ENCODE results near the gene RNF220.

The RNF220 gene

DNA sequence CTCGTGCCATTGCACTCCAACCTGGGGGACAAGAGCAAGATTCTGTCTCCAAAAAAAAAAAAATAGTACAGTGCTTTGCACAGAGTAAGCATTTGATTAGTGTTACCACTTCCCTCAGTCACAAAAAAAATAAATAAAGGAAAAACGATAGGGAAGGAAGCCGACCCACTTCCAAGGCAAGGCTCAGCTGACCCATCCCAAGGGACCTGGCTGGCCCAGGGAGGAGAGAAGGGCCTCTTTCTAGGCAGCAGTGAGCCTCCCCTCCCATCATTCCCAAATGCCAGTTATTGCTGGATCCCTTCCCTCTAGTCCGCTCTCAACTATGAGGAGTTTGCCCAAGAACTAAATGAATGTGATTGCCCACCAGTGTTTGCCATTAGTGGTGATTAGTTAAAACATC, 191.5 kb downstream of the RNF220 start:
- TF ChIP-seq, protein P1, sequence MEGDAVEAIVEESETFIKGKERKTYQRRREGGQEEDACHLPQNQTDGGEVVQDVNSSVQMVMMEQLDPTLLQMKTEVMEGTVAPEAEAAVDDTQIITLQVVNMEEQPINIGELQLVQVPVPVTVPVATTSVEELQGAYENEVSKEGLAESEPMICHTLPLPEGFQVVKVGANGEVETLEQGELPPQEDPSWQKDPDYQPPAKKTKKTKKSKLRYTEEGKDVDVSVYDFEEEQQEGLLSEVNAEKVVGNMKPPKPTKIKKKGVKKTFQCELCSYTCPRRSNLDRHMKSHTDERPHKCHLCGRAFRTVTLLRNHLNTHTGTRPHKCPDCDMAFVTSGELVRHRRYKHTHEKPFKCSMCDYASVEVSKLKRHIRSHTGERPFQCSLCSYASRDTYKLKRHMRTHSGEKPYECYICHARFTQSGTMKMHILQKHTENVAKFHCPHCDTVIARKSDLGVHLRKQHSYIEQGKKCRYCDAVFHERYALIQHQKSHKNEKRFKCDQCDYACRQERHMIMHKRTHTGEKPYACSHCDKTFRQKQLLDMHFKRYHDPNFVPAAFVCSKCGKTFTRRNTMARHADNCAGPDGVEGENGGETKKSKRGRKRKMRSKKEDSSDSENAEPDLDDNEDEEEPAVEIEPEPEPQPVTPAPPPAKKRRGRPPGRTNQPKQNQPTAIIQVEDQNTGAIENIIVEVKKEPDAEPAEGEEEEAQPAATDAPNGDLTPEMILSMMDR (IDR thresholded peaks at IDR 0.05; ENCODE audit: extremely low read depth, insufficient read depth, missing control alignments): no peak
- no peak for DNase-seq (ENCODE audit: low spot score)
- in situ Hi-C loops (cut with MboI; ENCODE audit: low pct_unique_long_range_greater_than_20kb, low sequenced_read_pairs, unreplicated experiment): loop anchor here (10.0 kb wide), 1 partner anchor 222 kb away; no protein-coding TSS in a partner anchor

DNA sequence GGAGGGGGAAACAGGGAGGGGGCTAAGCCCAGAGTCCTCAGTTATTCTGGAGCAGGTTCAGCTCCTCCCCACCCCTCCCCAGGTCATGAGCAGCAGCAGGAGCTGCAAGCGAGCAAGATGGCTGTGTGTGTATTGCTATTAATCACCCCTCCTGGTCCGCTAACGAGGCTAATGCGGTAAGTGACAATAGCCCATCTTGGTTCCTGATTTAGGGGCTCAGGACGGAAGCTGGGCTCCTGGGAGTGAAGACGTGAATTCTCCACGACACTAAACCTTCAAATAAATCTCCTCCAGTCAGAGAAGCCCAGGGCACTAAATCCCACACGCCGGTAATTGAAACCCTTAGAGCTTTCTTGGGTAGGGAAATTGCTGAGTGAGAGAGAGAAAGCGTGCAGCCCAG, 193.1 kb downstream of the RNF220 start:
- in situ Hi-C loops (cut with MboI; ENCODE audit: low pct_unique_long_range_greater_than_20kb, low sequenced_read_pairs, unreplicated experiment): loop anchor here (10.0 kb wide), 1 partner anchor 223 kb away; no protein-coding TSS in a partner anchor
- TF ChIP-seq, protein P1 (IDR thresholded peaks at IDR 0.05; ENCODE audit: extremely low read depth, insufficient read depth, missing control alignments): no peak
- DNase-seq (ENCODE audit: low spot score): no peak

DNA sequence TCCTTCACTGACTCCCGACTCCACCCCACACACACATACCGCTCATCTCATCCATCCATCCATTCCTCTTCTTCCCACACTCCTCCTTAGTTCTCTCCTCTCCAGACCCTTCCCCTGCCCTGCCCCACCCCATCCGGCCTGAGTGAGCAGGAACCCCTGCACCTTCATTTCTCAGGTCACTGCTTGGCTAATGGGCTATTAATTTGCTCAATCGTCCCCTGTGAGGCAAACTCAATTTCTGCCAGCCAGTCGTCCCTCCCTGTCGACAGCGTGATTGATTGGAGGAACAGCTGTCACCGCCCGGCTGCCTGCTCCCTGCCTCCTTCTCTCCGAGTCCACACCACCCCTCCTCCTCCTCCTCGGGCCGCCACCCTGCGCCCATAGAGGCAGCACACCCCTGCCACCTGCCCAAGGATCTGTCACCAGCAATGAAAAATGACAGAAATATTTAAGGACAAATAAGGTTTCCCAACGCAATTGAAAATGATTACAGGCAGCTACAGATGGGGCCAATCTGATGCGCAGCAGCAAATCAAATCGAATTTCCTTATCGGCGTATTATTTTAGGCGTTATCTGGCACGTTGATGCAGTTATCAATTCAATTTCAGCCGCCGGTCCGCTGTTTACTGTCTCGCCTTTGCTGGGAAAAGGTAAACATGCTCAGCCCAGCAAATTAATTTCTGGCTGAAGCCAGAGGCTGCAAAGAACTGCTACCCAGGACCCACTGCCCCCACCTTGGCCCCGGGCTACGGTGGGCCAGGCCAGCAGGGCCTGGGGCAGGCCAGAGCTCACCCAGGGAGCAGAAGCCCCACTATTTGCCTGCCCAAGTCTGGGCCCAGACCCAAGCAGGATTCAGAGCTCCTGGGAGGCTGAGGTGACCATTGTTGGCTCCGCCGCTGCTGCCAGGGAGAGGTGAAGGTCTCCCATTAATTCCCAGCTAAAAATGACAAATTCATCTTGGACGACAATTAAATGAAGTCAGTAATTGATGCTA, 197.9 kb downstream of the RNF220 start:
- in situ Hi-C loops (cut with MboI; ENCODE audit: low pct_unique_long_range_greater_than_20kb, low sequenced_read_pairs, unreplicated experiment): no loop called here
- TF ChIP-seq, protein P1 (IDR thresholded peaks at IDR 0.05; ENCODE audit: extremely low read depth, insufficient read depth, missing control alignments): no peak
- no peak for DNase-seq (ENCODE audit: low spot score)

DNA sequence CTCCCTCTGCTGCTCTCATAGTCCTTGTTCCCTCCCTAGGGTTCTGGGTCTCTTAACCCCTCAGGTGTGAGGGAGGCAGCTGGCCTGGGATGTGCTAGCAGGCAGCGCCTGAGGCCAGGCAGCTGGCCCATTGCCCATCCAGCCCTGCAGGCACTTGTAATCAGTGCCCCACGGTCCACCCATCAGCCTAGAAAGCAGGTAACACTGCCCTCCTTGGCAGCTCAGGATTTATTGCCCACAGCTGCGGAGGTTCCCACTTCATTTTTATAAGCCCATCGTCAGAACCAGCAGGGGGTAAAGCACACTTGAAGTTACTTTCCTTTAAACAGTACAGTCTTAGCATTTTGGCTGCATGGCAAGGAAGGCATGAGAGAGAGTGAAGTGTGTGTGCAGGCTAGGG, 198.7 kb downstream of the RNF220 start:
- no peak for DNase-seq (ENCODE audit: low spot score)
- in situ Hi-C loops (cut with MboI; ENCODE audit: low pct_unique_long_range_greater_than_20kb, low sequenced_read_pairs, unreplicated experiment): no loop called here
- TF ChIP-seq, protein P1 (IDR thresholded peaks at IDR 0.05; ENCODE audit: extremely low read depth, insufficient read depth, missing control alignments): no peak

DNA sequence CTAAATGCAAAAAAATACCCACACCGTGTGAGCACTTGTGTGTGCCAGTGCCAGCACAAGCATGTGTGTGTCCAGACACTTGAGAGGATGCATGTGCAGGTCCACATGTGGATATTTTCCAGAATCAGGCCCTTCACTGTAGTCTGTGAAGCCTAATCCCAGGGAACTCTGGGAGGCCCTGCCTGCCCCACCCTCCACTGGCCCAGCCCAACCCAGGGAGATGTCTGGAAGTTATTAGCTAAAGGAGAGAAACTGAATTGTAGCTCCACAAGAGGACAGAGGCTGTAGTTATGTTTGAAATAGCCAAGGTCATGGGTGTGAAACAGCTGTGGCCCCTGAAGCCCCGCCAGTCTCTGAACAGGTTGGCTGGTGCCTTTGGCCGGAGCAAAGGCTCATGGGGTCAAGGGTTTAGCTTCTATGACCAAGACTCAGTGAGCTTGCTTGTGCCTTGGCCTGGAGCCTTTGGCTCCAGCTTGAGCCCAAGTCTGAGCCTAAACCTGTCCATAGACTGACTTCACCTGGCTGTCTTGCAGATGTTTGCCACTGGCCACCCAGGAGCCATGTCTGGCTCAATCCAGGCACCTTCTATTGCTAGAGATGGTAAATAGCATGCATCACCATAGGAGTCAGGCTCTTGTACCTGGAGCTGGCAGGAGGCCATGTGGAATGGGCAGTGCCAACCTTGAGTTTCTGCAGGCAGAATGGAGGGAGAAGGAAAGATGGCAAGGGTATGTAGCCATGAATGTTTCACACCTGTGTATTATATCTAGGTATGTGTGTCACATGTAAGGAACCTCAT, 199.3 kb downstream of the RNF220 start:
- TF ChIP-seq, protein P1 (IDR thresholded peaks at IDR 0.05; ENCODE audit: extremely low read depth, insufficient read depth, missing control alignments): no peak
- no peak for DNase-seq (ENCODE audit: low spot score)
- in situ Hi-C loops (cut with MboI; ENCODE audit: low pct_unique_long_range_greater_than_20kb, low sequenced_read_pairs, unreplicated experiment): no loop called here

DNA sequence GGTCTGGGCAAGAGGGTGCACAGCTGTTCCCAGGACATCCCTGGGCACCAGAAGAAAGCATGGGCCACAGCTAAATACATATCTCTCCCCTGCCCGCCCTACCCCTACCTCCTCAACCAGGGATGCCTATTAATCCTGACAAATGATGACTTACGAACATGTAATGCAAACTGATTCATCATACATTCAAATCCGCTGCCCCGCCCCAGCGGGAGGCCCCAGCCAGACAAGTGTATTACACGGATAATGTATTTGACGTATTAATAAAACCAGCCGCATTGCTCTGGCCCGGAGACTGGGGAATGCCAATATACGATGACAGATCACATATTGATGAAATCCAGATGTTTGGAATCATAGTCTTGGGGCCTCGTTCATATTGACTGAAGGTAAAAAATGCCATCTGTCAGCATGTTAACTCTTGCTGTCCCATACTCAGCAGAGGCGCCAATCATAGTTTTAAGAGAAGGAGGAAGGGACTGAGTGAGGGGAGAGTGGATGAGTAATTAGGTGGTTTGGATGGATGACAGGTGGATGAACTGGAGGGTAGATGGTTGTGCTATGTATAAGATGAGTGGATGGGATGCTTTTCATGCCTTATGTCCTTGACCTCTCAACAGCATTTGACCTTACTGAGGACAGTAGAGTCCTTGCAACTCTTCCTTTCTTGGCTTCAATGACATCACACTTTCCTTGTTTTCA, 201.0 kb downstream of the RNF220 start:
- TF ChIP-seq, protein P1 (IDR thresholded peaks at IDR 0.05; ENCODE audit: extremely low read depth, insufficient read depth, missing control alignments): no peak
- DNase-seq (ENCODE audit: low spot score): no peak
- in situ Hi-C loops (cut with MboI; ENCODE audit: low pct_unique_long_range_greater_than_20kb, low sequenced_read_pairs, unreplicated experiment): no loop called here

All from GM13977 (cell line).